Ovary (tissue), 3 donors: ENCODE measurements around the gene PTGR1.

Source experiments
- EP300 ChIP-seq: sonication (generic); formaldehyde crosslinking; IDR thresholded peaks from one replicate; pipeline ENCODE4 v1.6.1; 2017; ENCODE audit warnings: antibody characterized with exemption
- POLR2A ChIP-seq: fragments of 450-650 bp; IDR thresholded peaks from one replicate; pipeline ENCODE4 v1.6.1; 2017; ENCODE audit warnings: antibody characterized with exemption, mild to moderate bottlenecking, moderate library complexity
- TF ChIP-seq, protein P1 (sequence below), 3 donors: fragments of 450-650 bp in 2 of 3; fragments of 200-600 bp in 1 of 3; IDR thresholded peaks; one replicate each; pipeline versions ENCODE4 v1.5.1 to v1.8.0; 2016 to 2022; ENCODE audit warnings: antibody characterized with exemption in 3 of 3, mild to moderate bottlenecking in 1 of 3
- donor health status: DM: no; HTN: no; CAD: no.

GRCh38 chr9:111542497-111543254 lies 56.8 kb downstream of the PTGR1 start:
- TF ChIP-seq EP300 (no peak), POLR2A (no peak)
- TF ChIP-seq, protein P1, sequence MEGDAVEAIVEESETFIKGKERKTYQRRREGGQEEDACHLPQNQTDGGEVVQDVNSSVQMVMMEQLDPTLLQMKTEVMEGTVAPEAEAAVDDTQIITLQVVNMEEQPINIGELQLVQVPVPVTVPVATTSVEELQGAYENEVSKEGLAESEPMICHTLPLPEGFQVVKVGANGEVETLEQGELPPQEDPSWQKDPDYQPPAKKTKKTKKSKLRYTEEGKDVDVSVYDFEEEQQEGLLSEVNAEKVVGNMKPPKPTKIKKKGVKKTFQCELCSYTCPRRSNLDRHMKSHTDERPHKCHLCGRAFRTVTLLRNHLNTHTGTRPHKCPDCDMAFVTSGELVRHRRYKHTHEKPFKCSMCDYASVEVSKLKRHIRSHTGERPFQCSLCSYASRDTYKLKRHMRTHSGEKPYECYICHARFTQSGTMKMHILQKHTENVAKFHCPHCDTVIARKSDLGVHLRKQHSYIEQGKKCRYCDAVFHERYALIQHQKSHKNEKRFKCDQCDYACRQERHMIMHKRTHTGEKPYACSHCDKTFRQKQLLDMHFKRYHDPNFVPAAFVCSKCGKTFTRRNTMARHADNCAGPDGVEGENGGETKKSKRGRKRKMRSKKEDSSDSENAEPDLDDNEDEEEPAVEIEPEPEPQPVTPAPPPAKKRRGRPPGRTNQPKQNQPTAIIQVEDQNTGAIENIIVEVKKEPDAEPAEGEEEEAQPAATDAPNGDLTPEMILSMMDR (IDR thresholded peaks at IDR 0.05) = no peak
